HG03457 (cell line): ENCODE results near the gene ABCC4.

Experiments used
- ATAC-seq: cut with Tn5 transposase; IDR thresholded peaks from one replicate; pipeline ENCODE4 v1.9.1; 2021; ENCODE audit warnings: moderate number of reproducible peaks; ENCODE audit not compliant: unreplicated experiment

ABCC4 gene

GRCh38 chr13:95164830-95165229 lies 136.4 kb downstream of the ABCC4 start:
- ATAC-seq: no peak

GRCh38 chr13:95160112-95160906 lies 140.9 kb downstream of the ABCC4 start:
- no peak for ATAC-seq

GRCh38 chr13:95159458-95159857 lies 141.8 kb downstream of the ABCC4 start:
- no peak for ATAC-seq

GRCh38 chr13:95156208-95156607 lies 145.0 kb downstream of the ABCC4 start:
- ATAC-seq: no peak

- ATAC-seq: no peak
These were observed 145.7 kb downstream of the ABCC4 start for GRCh38 chr13:95155504-95155903.

- no peak for ATAC-seq
These were observed 146.2 kb downstream of the ABCC4 start for GRCh38 chr13:95155093-95155492.

- no peak for ATAC-seq
These were observed 146.8 kb downstream of the ABCC4 start for GRCh38 chr13:95154413-95154886.

GRCh38 chr13:95153647-95154412 lies 147.4 kb downstream of the ABCC4 start:
- ATAC-seq: no peak

GRCh38 chr13:95151942-95152587 lies 149.2 kb downstream of the ABCC4 start:
- no peak for ATAC-seq

- ATAC-seq: no peak
These were observed 150.7 kb downstream of the ABCC4 start for GRCh38 chr13:95150555-95150954.

- no peak for ATAC-seq
These were observed 154.8 kb downstream of the ABCC4 start for GRCh38 chr13:95146486-95146885.

GRCh38 chr13:95145587-95145986 lies 155.7 kb downstream of the ABCC4 start:
- no peak for ATAC-seq

GRCh38 chr13:95140502-95140901 lies 160.7 kb downstream of the ABCC4 start:
- no peak for ATAC-seq

GRCh38 chr13:95138876-95139585 lies 162.2 kb downstream of the ABCC4 start:
- no peak for ATAC-seq

- ATAC-seq: peak; percentile 72
These were observed 164.2 kb downstream of the ABCC4 start for GRCh38 chr13:95137096-95137495.

- ATAC-seq: no peak
These were observed 164.6 kb downstream of the ABCC4 start for GRCh38 chr13:95136638-95137037.

- ATAC-seq: no peak
These were observed 167.8 kb downstream of the ABCC4 start for GRCh38 chr13:95133498-95133897.

GRCh38 chr13:95129004-95129403 lies 172.2 kb downstream of the ABCC4 start:
- ATAC-seq: no peak

- no peak for ATAC-seq
These were observed 173.1 kb downstream of the ABCC4 start for GRCh38 chr13:95128045-95128643.

GRCh38 chr13:95124959-95125358 lies 176.3 kb downstream of the ABCC4 start:
- no peak for ATAC-seq

GRCh38 chr13:95123726-95124125 lies 177.5 kb downstream of the ABCC4 start:
- ATAC-seq: no peak
